Measurements from ENCODE around the gene DNMT3A.

The DNMT3A gene

DNA sequence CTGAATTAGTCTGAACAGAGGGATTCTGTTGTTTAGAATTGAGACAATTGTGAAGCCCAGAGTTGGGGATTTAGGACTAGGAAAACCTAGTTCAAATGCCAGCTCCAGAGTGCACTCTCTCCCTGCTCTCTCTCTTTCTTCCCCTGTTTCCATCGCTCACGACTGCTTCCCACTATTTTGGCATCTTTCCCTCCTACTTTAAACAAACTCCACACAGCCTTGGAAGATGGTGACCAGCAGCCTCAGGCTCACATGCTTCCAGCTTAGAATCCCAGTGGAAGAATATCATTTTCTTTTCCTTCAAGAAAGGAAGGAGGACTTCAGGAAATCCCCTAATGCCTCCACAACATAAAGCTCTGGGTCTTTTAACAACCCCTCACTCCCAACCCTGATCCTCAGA lies 6.1 kb upstream of the DNMT3A start:
- no peak overlapping the region for H3K9ac ChIP-seq (ENCODE audit: low read depth in 1 of 2, low read length in 2 of 2)
- H3K4me3 ChIP-seq (ENCODE audit: low read depth in 1 of 2, low read length in 2 of 2) = no peak overlapping the region
- no peaks in the 10 kb centered on the region for H3K9me3 ChIP-seq (ENCODE audit: control insufficient read depth in 1 of 2, low read length in 2 of 2)
- no peaks in the 10 kb centered on the region for H3K4me1 ChIP-seq (ENCODE audit: control insufficient read depth in 1 of 2, insufficient read depth in 2 of 2, low read length in 2 of 2)
- no peak overlapping the region for H3K27ac ChIP-seq (ENCODE audit: low read depth, low read length)
- H3K27me3 ChIP-seq (ENCODE audit: control insufficient read depth in 1 of 2, insufficient read depth in 2 of 2, low read length in 2 of 2) = no peaks in the 10 kb centered on the region
- no peaks in the 10 kb centered on the region for H3K36me3 ChIP-seq (ENCODE audit: control insufficient read depth in 1 of 2, insufficient read depth in 2 of 2, low read length in 2 of 2)

DNA sequence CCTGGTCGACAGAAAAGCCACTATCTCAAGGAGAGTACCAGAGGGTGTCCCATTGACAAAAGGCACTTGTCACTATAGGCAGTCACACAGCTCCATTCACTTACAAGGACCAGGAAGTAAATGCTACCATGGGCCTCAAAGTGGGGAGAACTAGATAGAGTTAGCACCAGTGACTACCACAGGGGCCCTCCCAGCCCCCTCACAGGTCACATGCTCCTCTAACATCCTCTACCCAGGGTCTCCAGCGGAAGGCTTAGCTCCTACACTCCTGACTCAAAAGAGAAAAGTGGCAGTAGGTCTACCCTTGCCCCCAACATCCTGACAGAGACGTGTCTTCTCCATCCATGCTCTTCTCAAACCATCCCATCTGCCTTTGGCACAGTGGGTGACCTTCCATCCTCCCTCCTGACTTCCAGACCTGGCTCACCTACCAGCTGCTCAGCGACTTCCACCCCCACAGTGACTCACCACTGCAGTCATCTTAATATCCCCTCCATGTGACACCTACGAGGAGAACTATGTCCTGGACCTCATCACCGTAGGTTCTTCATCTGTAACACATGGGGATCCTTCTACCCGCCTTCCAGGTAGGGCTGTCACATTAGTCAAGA lies 5.6 kb upstream of the DNMT3A start:
- Histone ChIP-seq H3K9me3 (ENCODE audit: control insufficient read depth in 1 of 2, low read length in 2 of 2) (no peaks in the 10 kb centered on the region), H3K27ac (ENCODE audit: low read depth, low read length) (no peak overlapping the region), H3K36me3 (ENCODE audit: control insufficient read depth in 1 of 2, insufficient read depth in 2 of 2, low read length in 2 of 2) (no peaks in the 10 kb centered on the region), H3K4me3 (ENCODE audit: low read depth in 1 of 2, low read length in 2 of 2) (no peak overlapping the region), H3K4me1 (ENCODE audit: control insufficient read depth in 1 of 2, insufficient read depth in 2 of 2, low read length in 2 of 2) (peaks cover 0 to 3% of the 10 kb centered on the region in 2 donors), H3K27me3 (ENCODE audit: control insufficient read depth in 1 of 2, insufficient read depth in 2 of 2, low read length in 2 of 2) (no peaks in the 10 kb centered on the region), H3K9ac (ENCODE audit: low read depth in 1 of 2, low read length in 2 of 2) (no peak overlapping the region)

DNA sequence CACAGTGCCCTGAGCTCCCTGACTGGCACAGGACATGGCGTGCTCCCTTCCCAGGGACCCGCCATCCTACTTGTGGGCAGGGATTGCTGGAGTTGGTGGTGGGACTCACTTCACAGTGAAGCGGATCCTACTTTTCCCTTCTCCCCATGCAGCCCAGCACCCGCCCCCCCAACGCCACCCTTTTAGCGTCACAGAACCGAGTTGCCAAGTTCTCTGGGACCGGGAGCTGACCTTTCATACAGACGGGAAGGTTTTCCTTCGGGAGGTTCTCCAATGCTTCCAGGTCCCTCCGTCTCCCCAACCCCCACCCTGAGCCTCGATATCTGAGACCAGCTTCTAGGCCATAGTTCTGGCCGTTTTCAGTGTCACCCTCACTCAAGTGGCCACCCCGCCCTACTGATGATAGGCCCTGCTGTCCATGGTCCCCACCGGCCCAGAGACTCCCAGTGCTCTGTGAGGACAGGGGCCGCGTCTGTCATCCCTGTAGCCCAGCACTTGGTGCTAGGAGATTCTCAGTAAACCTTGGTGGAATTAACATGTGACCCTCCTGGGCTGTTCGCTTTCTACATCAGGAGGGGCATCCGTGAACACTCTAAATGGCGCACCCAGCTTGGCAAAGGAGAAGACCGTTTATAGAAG lies 1.6 kb upstream of the DNMT3A start:
- Histone ChIP-seq H3K36me3 (ENCODE audit: control insufficient read depth in 1 of 2, insufficient read depth in 2 of 2, low read length in 2 of 2) (no peaks in the 10 kb centered on the region), H3K9ac (ENCODE audit: low read depth in 1 of 2, low read length in 2 of 2) (no peak overlapping the region), H3K27me3 (ENCODE audit: control insufficient read depth in 1 of 2, insufficient read depth in 2 of 2, low read length in 2 of 2) (no peaks in the 10 kb centered on the region), H3K4me3 (ENCODE audit: low read depth in 1 of 2, low read length in 2 of 2) (no peak overlapping the region), H3K9me3 (ENCODE audit: control insufficient read depth in 1 of 2, low read length in 2 of 2) (no peaks in the 10 kb centered on the region), H3K27ac (ENCODE audit: low read depth, low read length) (no peak overlapping the region), H3K4me1 (ENCODE audit: control insufficient read depth in 1 of 2, insufficient read depth in 2 of 2, low read length in 2 of 2) (peaks cover 4 to 13% of the 10 kb centered on the region in 2 donors)

DNA sequence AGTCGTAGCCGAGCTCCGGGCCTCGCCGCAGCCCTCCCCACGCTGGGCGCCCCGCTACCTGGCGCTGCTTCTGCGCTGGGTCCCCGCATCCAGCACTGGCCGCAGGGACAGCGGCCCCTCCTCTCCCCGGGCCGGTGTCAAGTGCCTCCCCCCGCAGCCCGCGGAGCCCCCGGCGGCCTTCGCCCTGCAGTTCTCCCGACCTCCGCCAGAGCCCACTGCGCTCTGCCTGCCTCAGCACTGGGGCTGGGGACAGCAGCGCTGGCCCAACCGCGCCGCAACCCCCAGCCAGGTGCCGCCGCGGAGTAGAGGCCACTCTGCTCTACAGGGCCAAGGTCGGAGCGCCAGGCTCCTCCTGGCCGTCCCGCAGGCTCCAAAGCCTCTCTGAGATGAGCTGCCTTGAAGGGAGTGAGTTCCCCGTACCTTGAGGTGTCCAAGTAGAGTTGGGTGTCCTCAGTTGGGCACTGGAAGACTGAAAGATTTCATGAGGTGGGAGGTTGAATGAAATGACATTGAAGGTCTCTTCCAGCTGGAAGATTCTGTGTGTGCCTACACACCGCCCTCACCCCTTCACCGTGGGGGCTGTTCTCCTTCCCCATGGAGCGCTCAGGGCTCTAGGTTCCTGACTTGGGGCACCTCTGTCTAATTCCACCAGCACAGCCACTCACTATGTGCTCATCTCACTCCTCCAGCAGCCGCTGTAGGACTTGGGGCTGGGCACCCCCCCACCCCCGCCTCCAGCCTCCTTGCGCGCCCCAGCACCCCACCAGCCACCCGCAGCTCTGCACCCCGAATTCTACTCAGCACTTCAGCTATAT lies 854 bp upstream of the DNMT3A start:
- Histone ChIP-seq H3K27ac (ENCODE audit: low read depth, low read length) (peak overlapping the region; percentile 32), H3K9me3 (ENCODE audit: control insufficient read depth in 1 of 2, low read length in 2 of 2) (no peaks in the 10 kb centered on the region), H3K36me3 (ENCODE audit: control insufficient read depth in 1 of 2, insufficient read depth in 2 of 2, low read length in 2 of 2) (no peaks in the 10 kb centered on the region), H3K4me1 (ENCODE audit: control insufficient read depth in 1 of 2, insufficient read depth in 2 of 2, low read length in 2 of 2) (peaks cover 4 to 13% of the 10 kb centered on the region in 2 donors), H3K4me3 (ENCODE audit: low read depth in 1 of 2, low read length in 2 of 2) (peak overlapping the region; percentile 56 to 68), H3K27me3 (ENCODE audit: control insufficient read depth in 1 of 2, insufficient read depth in 2 of 2, low read length in 2 of 2) (no peaks in the 10 kb centered on the region), H3K9ac (ENCODE audit: low read depth in 1 of 2, low read length in 2 of 2) (peak overlapping the region; percentile 9 to 51)

DNA sequence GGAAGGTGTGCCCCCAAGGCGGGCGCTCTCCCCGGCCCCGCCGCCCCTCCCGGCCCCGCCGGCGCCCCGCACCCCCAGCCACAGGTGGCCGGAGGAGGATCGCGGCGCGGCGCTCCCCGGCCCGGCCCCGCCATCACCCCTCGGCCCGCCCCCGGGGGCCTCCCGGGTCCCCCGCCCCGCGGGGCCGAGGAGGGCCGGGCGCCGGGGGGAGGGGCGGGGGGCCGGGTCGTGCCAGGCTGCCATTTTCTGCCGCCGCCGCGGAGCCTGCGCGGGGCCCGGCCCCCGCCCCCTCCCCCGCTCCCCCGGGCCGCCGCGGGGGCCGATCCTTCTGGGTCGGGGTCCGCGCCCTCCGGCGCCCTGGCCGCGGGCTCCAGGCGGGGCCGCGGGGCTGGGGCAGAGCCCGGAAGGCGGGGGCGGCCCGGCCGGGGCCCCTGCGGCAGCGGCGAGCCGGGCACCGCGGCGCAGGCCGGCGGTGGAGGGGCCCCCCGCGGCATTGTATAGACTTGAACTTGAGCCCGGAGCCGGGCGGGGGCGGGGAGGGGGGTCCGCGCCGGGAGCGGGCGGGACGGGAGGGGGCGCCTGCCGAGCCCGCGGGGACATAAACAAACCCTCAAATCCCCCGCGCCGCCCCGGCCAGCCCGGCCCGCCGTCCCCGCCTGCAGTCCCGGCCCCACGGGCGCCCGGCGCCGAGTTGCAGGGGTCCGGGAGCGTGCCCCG lies 556 bp downstream of the DNMT3A start:
- H3K4me3 ChIP-seq (ENCODE audit: low read depth in 1 of 2, low read length in 2 of 2) = no peak overlapping the region
- no peak overlapping the region for H3K27ac ChIP-seq (ENCODE audit: low read depth, low read length)
- no peaks in the 10 kb centered on the region for H3K27me3 ChIP-seq (ENCODE audit: control insufficient read depth in 1 of 2, insufficient read depth in 2 of 2, low read length in 2 of 2)
- no peaks in the 10 kb centered on the region for H3K36me3 ChIP-seq (ENCODE audit: control insufficient read depth in 1 of 2, insufficient read depth in 2 of 2, low read length in 2 of 2)
- peaks cover 5 to 13% of the 10 kb centered on the region in 2 donors for H3K4me1 ChIP-seq (ENCODE audit: control insufficient read depth in 1 of 2, insufficient read depth in 2 of 2, low read length in 2 of 2)
- H3K9ac ChIP-seq (ENCODE audit: low read depth in 1 of 2, low read length in 2 of 2) = no peak overlapping the region
- H3K9me3 ChIP-seq (ENCODE audit: control insufficient read depth in 1 of 2, low read length in 2 of 2) = no peaks in the 10 kb centered on the region

DNA sequence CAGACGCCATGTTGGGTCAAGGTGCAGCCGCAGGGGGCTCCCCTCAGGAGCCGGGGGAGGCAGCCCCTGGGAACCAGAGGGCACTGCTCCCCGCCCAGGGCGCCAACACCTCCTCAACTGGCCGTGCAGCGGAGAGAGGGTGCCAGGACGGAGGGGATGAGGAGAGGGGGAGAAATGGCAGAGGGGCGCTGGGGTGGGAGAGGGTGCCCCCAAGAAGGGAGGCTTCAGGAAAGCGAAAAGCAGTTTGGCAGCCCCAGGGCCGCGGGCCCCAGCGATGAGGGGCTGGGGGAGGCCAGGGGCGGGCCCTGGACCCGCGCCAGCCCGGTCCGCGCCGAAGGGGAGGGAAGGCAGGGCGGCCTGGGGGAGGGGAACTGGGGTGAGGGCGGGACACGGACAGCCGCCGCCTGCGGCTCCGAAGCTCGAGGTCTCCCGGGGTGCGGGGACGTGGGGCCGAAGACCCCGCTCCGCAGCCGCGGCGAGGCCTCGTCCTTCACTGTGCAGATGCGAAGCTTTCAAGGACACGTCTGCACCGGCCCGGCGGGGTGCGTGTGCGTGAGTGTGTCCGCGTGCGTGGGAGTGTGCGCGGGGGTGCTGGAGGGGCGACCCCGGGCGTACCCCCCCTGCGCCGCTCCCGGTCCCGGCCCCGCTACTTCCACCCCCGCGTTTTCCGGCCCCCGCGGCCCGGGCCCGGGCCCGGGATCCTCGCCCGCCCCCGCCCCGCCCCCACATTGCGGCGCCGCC lies 1.4 kb downstream of the DNMT3A start:
- peak overlapping the region in 1 of 2 donors; percentile 1 for H3K9ac ChIP-seq (ENCODE audit: low read depth in 1 of 2, low read length in 2 of 2)
- H3K27me3 ChIP-seq (ENCODE audit: control insufficient read depth in 1 of 2, insufficient read depth in 2 of 2, low read length in 2 of 2) = no peaks in the 10 kb centered on the region
- H3K4me1 ChIP-seq (ENCODE audit: control insufficient read depth in 1 of 2, insufficient read depth in 2 of 2, low read length in 2 of 2) = peaks cover 12 to 13% of the 10 kb centered on the region in 2 donors

DNA sequence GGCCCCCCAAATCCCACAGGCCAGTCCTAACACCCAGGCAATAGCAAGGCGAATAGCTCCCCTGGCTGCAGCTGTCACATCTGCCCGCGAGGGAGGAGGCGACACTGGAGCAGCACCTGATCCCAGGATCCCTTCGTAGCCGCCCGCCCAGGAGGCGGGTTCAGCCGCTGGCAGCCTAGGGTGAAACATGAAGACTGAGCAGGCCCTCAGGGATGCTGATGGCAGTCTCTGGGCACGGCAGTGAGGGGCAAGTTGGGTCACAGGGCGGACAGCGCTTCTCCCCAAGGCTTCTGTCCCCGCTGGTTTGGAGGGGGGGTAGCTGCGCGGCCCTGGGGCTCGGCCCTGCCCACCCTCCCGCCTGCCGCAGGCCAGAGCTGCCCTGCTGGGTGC lies 1.9 kb downstream of the DNMT3A start:
- Histone ChIP-seq H3K27ac (ENCODE audit: low read depth, low read length) (no peak overlapping the region), H3K36me3 (ENCODE audit: control insufficient read depth in 1 of 2, insufficient read depth in 2 of 2, low read length in 2 of 2) (no peaks in the 10 kb centered on the region), H3K4me3 (ENCODE audit: low read depth in 1 of 2, low read length in 2 of 2) (peak overlapping the region; percentile 60 to 64), H3K4me1 (ENCODE audit: control insufficient read depth in 1 of 2, insufficient read depth in 2 of 2, low read length in 2 of 2) (peaks cover 12 to 13% of the 10 kb centered on the region in 2 donors), H3K9ac (ENCODE audit: low read depth in 1 of 2, low read length in 2 of 2) (peak overlapping the region in 1 of 2 donors; percentile 1), H3K27me3 (ENCODE audit: control insufficient read depth in 1 of 2, insufficient read depth in 2 of 2, low read length in 2 of 2) (no peaks in the 10 kb centered on the region), H3K9me3 (ENCODE audit: control insufficient read depth in 1 of 2, low read length in 2 of 2) (no peaks in the 10 kb centered on the region)

More for the DNA sequence above, 1.4 kb downstream of the DNMT3A start:
- Histone ChIP-seq H3K27ac (ENCODE audit: low read depth, low read length) (no peak overlapping the region), H3K9me3 (ENCODE audit: control insufficient read depth in 1 of 2, low read length in 2 of 2) (no peaks in the 10 kb centered on the region), H3K36me3 (ENCODE audit: control insufficient read depth in 1 of 2, insufficient read depth in 2 of 2, low read length in 2 of 2) (no peaks in the 10 kb centered on the region), H3K4me3 (ENCODE audit: low read depth in 1 of 2, low read length in 2 of 2) (peak overlapping the region; percentile 60 to 64)

DNA sequence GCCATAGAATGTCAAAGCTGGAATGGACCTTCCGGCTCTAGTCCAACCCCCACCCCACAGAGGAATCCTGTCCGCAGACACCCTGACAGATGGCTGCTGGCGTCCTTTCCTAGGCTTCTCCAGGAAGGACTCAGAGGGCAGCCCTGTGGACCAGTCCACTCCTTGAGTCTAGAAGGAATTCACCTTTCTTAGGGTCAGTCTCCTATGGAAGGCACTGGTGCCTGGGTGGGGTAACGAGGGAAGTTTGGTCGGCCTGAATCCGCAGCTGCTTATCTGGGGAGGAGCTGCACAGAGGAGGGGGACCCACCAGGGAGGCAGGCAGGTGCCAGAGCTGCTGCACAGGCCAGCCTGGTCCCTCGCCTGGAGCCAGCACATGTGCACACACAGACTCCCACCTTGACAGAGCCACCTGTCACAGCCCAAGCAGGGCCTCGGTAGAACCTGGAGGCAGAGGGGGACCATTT lies 2.5 kb downstream of the DNMT3A start:
- Histone ChIP-seq H3K4me1 (ENCODE audit: control insufficient read depth in 1 of 2, insufficient read depth in 2 of 2, low read length in 2 of 2) (peaks cover 13 to 17% of the 10 kb centered on the region in 2 donors), H3K9ac (ENCODE audit: low read depth in 1 of 2, low read length in 2 of 2) (peak overlapping the region in 1 of 2 donors; percentile 18), H3K4me3 (ENCODE audit: low read depth in 1 of 2, low read length in 2 of 2) (no peak overlapping the region)

DNA sequence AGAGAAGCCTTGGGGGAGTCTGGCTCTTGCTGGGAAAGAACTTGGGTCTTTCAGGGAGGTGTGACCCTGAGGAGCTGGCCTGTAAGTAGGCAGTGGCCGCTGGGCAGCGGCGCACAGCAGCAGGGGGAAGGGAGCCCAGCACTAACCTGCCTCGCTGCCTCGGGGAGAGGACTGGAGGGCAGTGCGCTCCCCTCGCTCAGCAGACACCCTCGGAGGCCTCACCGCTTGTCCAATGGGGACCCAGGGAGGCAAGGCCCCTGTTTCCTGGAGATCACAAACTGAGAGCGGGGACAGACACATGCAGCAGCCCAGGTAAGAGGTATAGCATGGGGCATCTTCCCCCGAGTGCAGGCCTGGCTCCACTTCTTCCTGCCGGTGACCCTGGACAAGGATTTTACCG lies 3.3 kb downstream of the DNMT3A start:
- no peak overlapping the region for H3K27ac ChIP-seq (ENCODE audit: low read depth, low read length)
- H3K9ac ChIP-seq (ENCODE audit: low read depth in 1 of 2, low read length in 2 of 2) = no peak overlapping the region

More for the DNA sequence above, 2.5 kb downstream of the DNMT3A start:
- Histone ChIP-seq H3K9me3 (ENCODE audit: control insufficient read depth in 1 of 2, low read length in 2 of 2) (no peaks in the 10 kb centered on the region), H3K27me3 (ENCODE audit: control insufficient read depth in 1 of 2, insufficient read depth in 2 of 2, low read length in 2 of 2) (no peaks in the 10 kb centered on the region), H3K36me3 (ENCODE audit: control insufficient read depth in 1 of 2, insufficient read depth in 2 of 2, low read length in 2 of 2) (no peaks in the 10 kb centered on the region), H3K27ac (ENCODE audit: low read depth, low read length) (no peak overlapping the region)

More for the DNA sequence above, 3.3 kb downstream of the DNMT3A start:
- Histone ChIP-seq H3K4me1 (ENCODE audit: control insufficient read depth in 1 of 2, insufficient read depth in 2 of 2, low read length in 2 of 2) (peaks cover 13 to 19% of the 10 kb centered on the region in 2 donors), H3K9me3 (ENCODE audit: control insufficient read depth in 1 of 2, low read length in 2 of 2) (no peaks in the 10 kb centered on the region), H3K4me3 (ENCODE audit: low read depth in 1 of 2, low read length in 2 of 2) (no peak overlapping the region), H3K27me3 (ENCODE audit: control insufficient read depth in 1 of 2, insufficient read depth in 2 of 2, low read length in 2 of 2) (no peaks in the 10 kb centered on the region), H3K36me3 (ENCODE audit: control insufficient read depth in 1 of 2, insufficient read depth in 2 of 2, low read length in 2 of 2) (no peaks in the 10 kb centered on the region)
